Hepatic stellate cell (primary cell): ENCODE data around the gene XPNPEP1.

Experiments used
- DNase-seq: peaks from one replicate; pipeline ENCODE4 v3.0.0; 2011; ENCODE audit warnings: low spot score

Gene XPNPEP1

GRCh38 chr10:109863775-109864174 lies 59.5 kb downstream of the XPNPEP1 start:
- DNase-seq = no peak

GRCh38 chr10:109862738-109863137 lies 60.6 kb downstream of the XPNPEP1 start:
- DNase-seq = no peak

- DNase-seq = no peak
Measured at GRCh38 chr10:109862041-109862440, 61.3 kb downstream of the XPNPEP1 start.

- DNase-seq = no peak
Measured at GRCh38 chr10:109861081-109861480, 62.2 kb downstream of the XPNPEP1 start.

- DNase-seq = no peak
Measured at GRCh38 chr10:109859221-109859620, 64.1 kb downstream of the XPNPEP1 start.

- DNase-seq = no peak
Measured at GRCh38 chr10:109855746-109856145, 67.6 kb downstream of the XPNPEP1 start.

- DNase-seq = no peak
Measured at GRCh38 chr10:109853921-109854320, 69.4 kb downstream of the XPNPEP1 start.

- DNase-seq = peak; percentile 66
Measured at GRCh38 chr10:109852475-109853037, 70.8 kb downstream of the XPNPEP1 start.

GRCh38 chr10:109851616-109852474 lies 71.5 kb downstream of the XPNPEP1 start:
- no peak for DNase-seq

- no peak for DNase-seq
Measured at GRCh38 chr10:109846832-109847231, 76.5 kb downstream of the XPNPEP1 start.

- DNase-seq = no peak
Measured at GRCh38 chr10:109845308-109845707, 78.0 kb downstream of the XPNPEP1 start.

GRCh38 chr10:109838592-109839244 lies 84.6 kb downstream of the XPNPEP1 start:
- no peak for DNase-seq

GRCh38 chr10:109837384-109837783 lies 85.9 kb downstream of the XPNPEP1 start:
- no peak for DNase-seq

- DNase-seq = no peak
Measured at GRCh38 chr10:109835257-109835656, 88.1 kb downstream of the XPNPEP1 start.

- DNase-seq = no peak
Measured at GRCh38 chr10:109831846-109832245, 91.5 kb downstream of the XPNPEP1 start.

GRCh38 chr10:109824206-109824605 lies 99.1 kb downstream of the XPNPEP1 start:
- DNase-seq = no peak

GRCh38 chr10:109823196-109823595 lies 100.1 kb downstream of the XPNPEP1 start:
- DNase-seq = no peak

GRCh38 chr10:109821672-109822071 lies 101.6 kb downstream of the XPNPEP1 start:
- DNase-seq = no peak

GRCh38 chr10:109820620-109821405 lies 102.5 kb downstream of the XPNPEP1 start:
- no peak for DNase-seq

GRCh38 chr10:109819807-109820206 lies 103.5 kb downstream of the XPNPEP1 start:
- no peak for DNase-seq
